ENCODE results near the gene ABHD1. TPM values are rescaled to one million over a fixed set of nuclear protein-coding genes. Genes with fewer than 3 reads are reported as not detected.
A peak's percentile ranks its signal among the peaks of the same experiment; 100 is the strongest.

ABHD1 gene
- total and polyA plus RNA-seq, 3 donors from 2014 or later, result 37.3 to 141 (median 76.4) TPM

DNA sequence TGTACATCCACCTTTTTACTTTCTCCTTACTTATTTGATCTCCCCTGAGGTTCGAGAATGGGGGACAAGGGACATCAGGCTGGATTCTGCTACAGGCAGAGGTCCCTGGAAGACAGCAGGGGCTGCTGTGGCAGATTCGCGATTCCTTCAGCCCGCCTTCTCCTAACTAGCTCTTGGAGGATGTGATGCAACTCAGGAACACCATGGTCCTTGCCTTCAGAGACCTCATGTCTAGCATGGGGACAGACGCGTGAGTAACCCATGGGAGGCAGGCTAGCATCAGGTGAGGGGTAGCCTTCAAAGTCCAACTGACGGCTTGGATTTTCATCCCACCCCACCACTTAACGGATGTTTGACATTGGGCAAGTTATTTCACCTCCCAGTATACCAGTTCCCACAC lies 24.3 kb downstream of the ABHD1 start:
- H3K4me1 ChIP-seq, result peaks cover 15% of the 10 kb centered on the region
- 92 to 94% methylated on average over 6 to 8 of the region's 8 CpGs for WGBS, 2 donors
- no peaks in the 10 kb centered on the region for H3K27me3 ChIP-seq
- H3K36me3 ChIP-seq (ENCODE audit: low read depth, missing control alignments), result no peaks in the 10 kb centered on the region
- intact Hi-C loops (cut with DNase I; ENCODE audit: low total_unique reads), result no loop called here
- TF ChIP-seq, protein P1, sequence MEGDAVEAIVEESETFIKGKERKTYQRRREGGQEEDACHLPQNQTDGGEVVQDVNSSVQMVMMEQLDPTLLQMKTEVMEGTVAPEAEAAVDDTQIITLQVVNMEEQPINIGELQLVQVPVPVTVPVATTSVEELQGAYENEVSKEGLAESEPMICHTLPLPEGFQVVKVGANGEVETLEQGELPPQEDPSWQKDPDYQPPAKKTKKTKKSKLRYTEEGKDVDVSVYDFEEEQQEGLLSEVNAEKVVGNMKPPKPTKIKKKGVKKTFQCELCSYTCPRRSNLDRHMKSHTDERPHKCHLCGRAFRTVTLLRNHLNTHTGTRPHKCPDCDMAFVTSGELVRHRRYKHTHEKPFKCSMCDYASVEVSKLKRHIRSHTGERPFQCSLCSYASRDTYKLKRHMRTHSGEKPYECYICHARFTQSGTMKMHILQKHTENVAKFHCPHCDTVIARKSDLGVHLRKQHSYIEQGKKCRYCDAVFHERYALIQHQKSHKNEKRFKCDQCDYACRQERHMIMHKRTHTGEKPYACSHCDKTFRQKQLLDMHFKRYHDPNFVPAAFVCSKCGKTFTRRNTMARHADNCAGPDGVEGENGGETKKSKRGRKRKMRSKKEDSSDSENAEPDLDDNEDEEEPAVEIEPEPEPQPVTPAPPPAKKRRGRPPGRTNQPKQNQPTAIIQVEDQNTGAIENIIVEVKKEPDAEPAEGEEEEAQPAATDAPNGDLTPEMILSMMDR (IDR thresholded peaks at IDR 0.05), result no peak
- TF ChIP-seq POLR2A (IDR thresholded peaks at IDR 0.05), result no peak
- no peaks in the 10 kb centered on the region for H3K9me3 ChIP-seq
- no peak for DNase-seq
- no peak overlapping the region for H3K27ac ChIP-seq
- no peak overlapping the region for H3K4me3 ChIP-seq

DNA sequence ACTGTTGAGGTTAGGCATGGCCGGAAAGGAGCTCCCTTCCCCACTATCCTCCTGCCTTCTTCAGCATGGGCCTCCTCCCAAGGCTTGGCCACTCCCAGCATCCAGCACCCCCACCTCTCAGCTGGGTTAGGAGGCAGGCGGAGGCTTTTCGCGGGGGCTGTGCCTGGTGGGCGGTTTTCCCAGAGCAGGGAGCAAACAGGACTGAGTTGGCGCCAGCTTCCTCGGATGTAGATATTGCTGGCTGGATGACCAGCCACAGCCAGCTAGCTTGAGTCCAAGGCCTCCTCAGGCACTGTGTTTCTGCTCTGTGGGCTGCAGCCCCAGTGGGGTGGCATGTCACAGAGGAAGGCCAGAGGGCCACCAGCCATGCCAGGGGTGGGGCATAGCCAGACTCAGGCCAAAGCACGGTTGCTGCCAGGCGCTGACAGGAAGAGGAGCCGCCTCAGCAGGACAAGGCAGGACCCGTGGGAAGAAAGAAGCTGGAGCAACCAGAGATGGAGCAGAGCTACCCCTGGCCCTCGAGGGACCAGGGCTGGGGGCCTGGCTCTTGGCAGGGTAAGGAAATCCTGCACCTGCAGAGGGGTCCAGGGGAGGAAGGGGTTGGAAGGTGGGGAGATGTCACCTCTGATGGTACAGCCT lies 25.3 kb downstream of the ABHD1 start, which contains the start of gene TCF23:
Gene TCF23 (plus strand): TSS at position 204 of the 639 bp plus-strand sequence. CDS start 130 bp downstream, at position 334.
- Histone ChIP-seq H3K4me1 (peaks cover 15% of the 10 kb centered on the region), H3K36me3 (ENCODE audit: low read depth, missing control alignments) (no peaks in the 10 kb centered on the region), H3K4me3 (no peak within 1 kb of the TSS), H3K27ac (peak within 1 kb of the TSS; percentile 47 to 78), H3K9me3 (no peaks in the 10 kb centered on the region), H3K27me3 (no peaks in the 10 kb centered on the region)
- TF ChIP-seq POLR2A (IDR thresholded peaks at IDR 0.05), result no peak
- TF ChIP-seq, protein P1 (IDR thresholded peaks at IDR 0.05), result no peak
- WGBS, 2 donors, result 26 to 61% methylated on average over 4 to 12 of the region's 12 CpGs
- peak; percentile 87 for DNase-seq
- intact Hi-C loops (cut with DNase I; ENCODE audit: low total_unique reads), result no loop called here

DNA sequence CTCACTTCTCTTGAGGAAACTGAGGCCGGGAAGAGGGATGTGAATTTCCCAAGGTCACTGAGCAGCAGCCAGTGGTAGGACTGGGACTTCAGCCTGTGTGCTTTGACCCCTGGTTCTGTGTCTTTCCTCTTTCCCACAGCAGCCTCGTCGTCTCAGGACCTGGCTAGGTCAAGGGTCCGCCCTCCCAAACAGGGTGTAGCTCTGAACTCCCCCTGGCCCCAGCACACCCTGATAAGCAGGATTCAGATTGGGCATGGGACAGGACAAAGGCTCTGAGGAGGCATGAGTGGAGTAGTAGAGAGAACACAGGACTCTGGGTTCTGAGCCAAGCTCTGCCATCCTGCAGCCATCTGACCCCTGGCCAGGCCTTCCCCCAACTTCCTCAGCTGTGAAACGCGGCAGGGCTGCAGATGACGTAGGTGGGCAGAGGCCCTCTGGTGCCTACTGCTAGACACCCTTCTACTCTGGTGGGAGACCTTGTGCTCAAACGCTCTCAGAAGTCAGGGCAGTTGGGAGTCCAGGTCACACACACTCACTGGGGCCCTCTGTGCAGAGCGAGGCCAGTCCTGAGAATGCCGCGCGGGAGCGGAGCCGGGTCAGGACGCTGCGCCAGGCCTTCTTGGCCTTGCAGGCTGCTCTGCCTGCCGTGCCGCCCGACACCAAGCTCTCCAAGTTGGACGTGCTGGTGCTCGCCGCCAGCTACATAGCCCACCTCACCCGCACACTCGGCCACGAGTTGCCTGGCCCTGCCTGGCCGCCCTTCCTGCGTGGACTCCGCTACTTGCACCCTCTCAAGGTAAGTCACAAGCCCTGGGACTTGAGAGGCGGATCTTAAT lies 26.2 kb downstream of the ABHD1 start:
- no peak for DNase-seq
- TF ChIP-seq, protein P1 (IDR thresholded peaks at IDR 0.05), result no peak
- no peak for TF ChIP-seq POLR2A (IDR thresholded peaks at IDR 0.05)
- intact Hi-C loops (cut with DNase I; ENCODE audit: low total_unique reads), result no loop called here
- no peaks in the 10 kb centered on the region for H3K9me3 ChIP-seq
- WGBS, 2 donors, result 51 to 72% methylated on average over 10 to 29 of the region's 29 CpGs
- no peaks in the 10 kb centered on the region for H3K27me3 ChIP-seq
- no peak overlapping the region for H3K4me3 ChIP-seq
- no peaks in the 10 kb centered on the region for H3K36me3 ChIP-seq (ENCODE audit: low read depth, missing control alignments)
- H3K27ac ChIP-seq, result peak overlapping the region; percentile 47 to 78
- H3K4me1 ChIP-seq, result peaks cover 22% of the 10 kb centered on the region

DNA sequence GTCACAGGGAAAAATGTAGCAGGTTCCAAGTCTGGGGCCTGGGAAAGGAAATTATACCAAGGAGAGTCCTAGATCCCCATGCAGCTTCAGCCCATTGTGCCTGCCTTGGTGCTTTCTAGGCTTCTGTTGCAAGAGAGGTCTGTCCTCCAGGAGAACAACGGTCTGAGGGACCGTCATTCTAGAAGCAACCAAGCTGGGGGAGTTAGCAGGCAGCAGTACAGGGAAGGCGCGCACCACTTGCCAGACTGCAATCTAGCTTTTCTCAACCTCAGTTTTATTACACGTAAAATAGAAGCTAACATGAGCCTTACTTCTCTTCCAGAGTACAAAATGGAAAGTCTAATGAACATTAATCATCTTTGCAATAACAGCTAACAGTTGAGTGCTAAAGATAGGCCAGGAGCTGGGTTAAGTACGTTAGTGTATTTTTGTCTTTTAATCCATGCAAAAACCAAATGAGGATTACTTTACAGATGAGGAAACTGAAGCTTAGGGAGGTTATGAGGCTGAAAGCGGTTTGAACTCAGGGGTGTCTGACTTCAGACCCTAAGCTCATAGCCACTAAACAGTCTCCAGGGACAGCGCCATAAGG lies 27.1 kb downstream of the ABHD1 start:
- DNase-seq, result no peak
- H3K4me3 ChIP-seq, result no peak overlapping the region
- intact Hi-C loops (cut with DNase I; ENCODE audit: low total_unique reads), result no loop called here
- no peaks in the 10 kb centered on the region for H3K9me3 ChIP-seq
- TF ChIP-seq, protein P1 (IDR thresholded peaks at IDR 0.05), result no peak
- TF ChIP-seq POLR2A (IDR thresholded peaks at IDR 0.05), result no peak
- H3K36me3 ChIP-seq (ENCODE audit: low read depth, missing control alignments), result no peaks in the 10 kb centered on the region
- 61 to 64% methylated on average over 8 of the region's 8 CpGs for WGBS, 2 donors
- H3K4me1 ChIP-seq, result peaks cover 29% of the 10 kb centered on the region
- H3K27me3 ChIP-seq, result no peaks in the 10 kb centered on the region
- H3K27ac ChIP-seq, result peak overlapping the region; percentile 47 to 78
